ENCODE measurements around the gene TFDP1.

TFDP1 gene

GRCh38 chr13:113651511-113652403 lies 67.2 kb downstream of the TFDP1 start:
- TF ChIP-seq FOXP2 (optimal IDR thresholded peaks at IDR 0.05; ENCODE audit: borderline replicate concordance, extremely low read depth, extremely low read length, insufficient read depth), result no peak
- TF ChIP-seq REST (IDR thresholded peaks at IDR 0.05; ENCODE audit: insufficient read depth in 1 of 2, low read depth in 2 of 2, low read length in 2 of 2), result no peak
- no peak for TF ChIP-seq POLR2AphosphoS5 (IDR thresholded peaks at IDR 0.05; ENCODE audit: low read depth, low read length)
- TF ChIP-seq TAF1 (IDR thresholded peaks at IDR 0.05; ENCODE audit: borderline replicate concordance, insufficient read depth, low read length), result no peak
- no peak for TF ChIP-seq SIN3A (IDR thresholded peaks at IDR 0.05; ENCODE audit: borderline replicate concordance, insufficient read depth, low read length)

- TF ChIP-seq FOXP2 (optimal IDR thresholded peaks at IDR 0.05; ENCODE audit: borderline replicate concordance, extremely low read depth, extremely low read length, insufficient read depth), result no peak
- TF ChIP-seq TAF1 (IDR thresholded peaks at IDR 0.05; ENCODE audit: borderline replicate concordance, insufficient read depth, low read length), result no peak
- no peak for TF ChIP-seq POLR2AphosphoS5 (IDR thresholded peaks at IDR 0.05; ENCODE audit: low read depth, low read length)
- TF ChIP-seq REST (IDR thresholded peaks at IDR 0.05; ENCODE audit: insufficient read depth in 1 of 2, low read depth in 2 of 2, low read length in 2 of 2), result no peak
- no peak for TF ChIP-seq SIN3A (IDR thresholded peaks at IDR 0.05; ENCODE audit: borderline replicate concordance, insufficient read depth, low read length)
Observed at GRCh38 chr13:113652404-113653263, 68.1 kb downstream of the TFDP1 start.

GRCh38 chr13:113653264-113654174 lies 69.0 kb downstream of the TFDP1 start:
- TF ChIP-seq POLR2AphosphoS5 (IDR thresholded peaks at IDR 0.05; ENCODE audit: low read depth, low read length) (no peak), REST (IDR thresholded peaks at IDR 0.05; ENCODE audit: insufficient read depth in 1 of 2, low read depth in 2 of 2, low read length in 2 of 2) (no peak), FOXP2 (optimal IDR thresholded peaks at IDR 0.05; ENCODE audit: borderline replicate concordance, extremely low read depth, extremely low read length, insufficient read depth) (no peak), SIN3A (IDR thresholded peaks at IDR 0.05; ENCODE audit: borderline replicate concordance, insufficient read depth, low read length) (no peak), TAF1 (IDR thresholded peaks at IDR 0.05; ENCODE audit: borderline replicate concordance, insufficient read depth, low read length) (no peak)

- TF ChIP-seq TAF1 (IDR thresholded peaks at IDR 0.05; ENCODE audit: borderline replicate concordance, insufficient read depth, low read length), result no peak
- TF ChIP-seq SIN3A (IDR thresholded peaks at IDR 0.05; ENCODE audit: borderline replicate concordance, insufficient read depth, low read length), result no peak
- TF ChIP-seq POLR2AphosphoS5 (IDR thresholded peaks at IDR 0.05; ENCODE audit: low read depth, low read length), result no peak
- TF ChIP-seq REST (IDR thresholded peaks at IDR 0.05; ENCODE audit: insufficient read depth in 1 of 2, low read depth in 2 of 2, low read length in 2 of 2), result no peak
- no peak for TF ChIP-seq FOXP2 (optimal IDR thresholded peaks at IDR 0.05; ENCODE audit: borderline replicate concordance, extremely low read depth, extremely low read length, insufficient read depth)
Observed at GRCh38 chr13:113654175-113654560, 69.6 kb downstream of the TFDP1 start.

All from PFSK-1 (cell line).